ENCODE measurements around the gene SRPX.

Gene SRPX

GRCh38 chrX:38240541-38240940, 19.9 kb upstream of the SRPX start:
- no peak overlapping the region for H4K8ac ChIP-seq (ENCODE audit: low read depth, low read length)
- no peak overlapping the region for H2BK12ac ChIP-seq (ENCODE audit: low read length)
- peaks cover 0 to 3% (median 0%) of the 10 kb centered on the region in 3 experiments for H3K27me3 ChIP-seq (ENCODE audit: control insufficient read depth in 3 of 3, insufficient read depth in 3 of 3, low read depth in 1 of 3, low read length in 3 of 3)
- no peak overlapping the region for H4K91ac ChIP-seq (ENCODE audit: low read depth, low read length, poor library complexity)
- no peak overlapping the region for H3K4ac ChIP-seq (ENCODE audit: low read length)
- H2BK5ac ChIP-seq (ENCODE audit: low read length), result no peak overlapping the region
- WGBS, 2 donors (ENCODE audit: extremely low coverage in 2 of 2, insufficient read length in 2 of 2, insufficient replicate concordance in 1 of 2), result no CpG with 5 or more reads among the region's 2 CpGs
- no peak overlapping the region for H3K4me3 ChIP-seq (ENCODE audit: low read length in 2 of 2)
- H3K18ac ChIP-seq (ENCODE audit: low read length), result no peak overlapping the region
- H3K79me1 ChIP-seq (ENCODE audit: low read depth, low read length), result no peaks in the 10 kb centered on the region
- no peak overlapping the region for H3K9ac ChIP-seq (ENCODE audit: low read depth, low read length, poor library complexity)
- no peaks in the 10 kb centered on the region for H3K4me1 ChIP-seq (ENCODE audit: control insufficient read depth in 2 of 2, insufficient read depth in 1 of 2, low read depth in 1 of 2, low read length in 2 of 2)
- H2AFZ ChIP-seq (ENCODE audit: low read length), result no peak overlapping the region
- H3K14ac ChIP-seq (ENCODE audit: low read length), result no peak overlapping the region
- DNase-seq (ENCODE audit: low spot score), result no peak
- no peaks in the 10 kb centered on the region for H3K9me3 ChIP-seq (replicated peaks in 1 of 2; ENCODE audit: control insufficient read depth in 2 of 2, insufficient read depth in 1 of 2, low read depth in 1 of 2, low read length in 2 of 2)
- no peak overlapping the region for H3K23ac ChIP-seq (ENCODE audit: low read depth, low read length, poor library complexity)
- H3K36me3 ChIP-seq (replicated peaks in 1 of 2; ENCODE audit: control insufficient read depth in 2 of 2, insufficient read depth in 2 of 2, low read length in 2 of 2), result no peaks in the 10 kb centered on the region
- no peak overlapping the region for H3K4me2 ChIP-seq (ENCODE audit: insufficient read depth, low read length, poor library complexity, severe bottlenecking)
- H3K27ac ChIP-seq (replicated peaks; ENCODE audit: low read length), result no peak overlapping the region
- no peak overlapping the region for H2AK5ac ChIP-seq (ENCODE audit: low read depth, low read length)
- no peak overlapping the region for H2BK120ac ChIP-seq (ENCODE audit: low read depth, low read length)
- H2BK15ac ChIP-seq (ENCODE audit: low read length), result no peak overlapping the region

- Histone ChIP-seq H3K9me3 (replicated peaks in 1 of 2; ENCODE audit: control insufficient read depth in 2 of 2, insufficient read depth in 1 of 2, low read depth in 1 of 2, low read length in 2 of 2) (no peaks in the 10 kb centered on the region), H3K4me3 (ENCODE audit: low read length in 2 of 2) (no peak overlapping the region), H3K4ac (ENCODE audit: low read length) (no peak overlapping the region), H2BK5ac (ENCODE audit: low read length) (no peak overlapping the region), H3K27me3 (ENCODE audit: control insufficient read depth in 3 of 3, insufficient read depth in 3 of 3, low read depth in 1 of 3, low read length in 3 of 3) (peaks cover 0 to 8% (median 0%) of the 10 kb centered on the region in 3 experiments), H3K9ac (ENCODE audit: low read depth, low read length, poor library complexity) (no peak overlapping the region), H3K27ac (replicated peaks; ENCODE audit: low read length) (no peak overlapping the region), H3K79me1 (ENCODE audit: low read depth, low read length) (no peaks in the 10 kb centered on the region), H3K4me2 (ENCODE audit: insufficient read depth, low read length, poor library complexity, severe bottlenecking) (no peak overlapping the region), H2BK120ac (ENCODE audit: low read depth, low read length) (no peak overlapping the region), H3K23ac (ENCODE audit: low read depth, low read length, poor library complexity) (no peak overlapping the region), H3K4me1 (ENCODE audit: control insufficient read depth in 2 of 2, insufficient read depth in 1 of 2, low read depth in 1 of 2, low read length in 2 of 2) (peaks cover 0 to 2% of the 10 kb centered on the region in 2 donors), H4K91ac (ENCODE audit: low read depth, low read length, poor library complexity) (no peak overlapping the region), H3K14ac (ENCODE audit: low read length) (no peak overlapping the region), H2AFZ (ENCODE audit: low read length) (no peak overlapping the region), H2BK12ac (ENCODE audit: low read length) (no peak overlapping the region), H2AK5ac (ENCODE audit: low read depth, low read length) (no peak overlapping the region), H2BK15ac (ENCODE audit: low read length) (no peak overlapping the region), H3K18ac (ENCODE audit: low read length) (no peak overlapping the region), H3K36me3 (replicated peaks in 1 of 2; ENCODE audit: control insufficient read depth in 2 of 2, insufficient read depth in 2 of 2, low read length in 2 of 2) (no peaks in the 10 kb centered on the region), H4K8ac (ENCODE audit: low read depth, low read length) (no peak overlapping the region)
- no CpG with 5 or more reads among the region's 6 CpGs for WGBS, 2 donors (ENCODE audit: extremely low coverage in 2 of 2, insufficient read length in 2 of 2, insufficient replicate concordance in 1 of 2)
- DNase-seq (ENCODE audit: low spot score), result no peak
These were observed 16.4 kb upstream of the SRPX start for GRCh38 chrX:38236901-38237615.

GRCh38 chrX:38233891-38234667, 13.4 kb upstream of the SRPX start:
- Histone ChIP-seq H3K79me1 (ENCODE audit: low read depth, low read length) (no peaks in the 10 kb centered on the region), H3K27me3 (ENCODE audit: control insufficient read depth in 3 of 3, insufficient read depth in 3 of 3, low read depth in 1 of 3, low read length in 3 of 3) (peaks cover 0 to 6% (median 0%) of the 10 kb centered on the region in 3 experiments), H3K9me3 (replicated peaks in 1 of 2; ENCODE audit: control insufficient read depth in 2 of 2, insufficient read depth in 1 of 2, low read depth in 1 of 2, low read length in 2 of 2) (no peaks in the 10 kb centered on the region), H3K4me2 (ENCODE audit: insufficient read depth, low read length, poor library complexity, severe bottlenecking) (no peak overlapping the region), H3K14ac (ENCODE audit: low read length) (no peak overlapping the region), H2BK120ac (ENCODE audit: low read depth, low read length) (no peak overlapping the region), H2BK12ac (ENCODE audit: low read length) (no peak overlapping the region), H2AK5ac (ENCODE audit: low read depth, low read length) (no peak overlapping the region), H3K9ac (ENCODE audit: low read depth, low read length, poor library complexity) (no peak overlapping the region), H3K4me1 (ENCODE audit: control insufficient read depth in 2 of 2, insufficient read depth in 1 of 2, low read depth in 1 of 2, low read length in 2 of 2) (peaks cover 0 to 2% of the 10 kb centered on the region in 2 donors), H3K23ac (ENCODE audit: low read depth, low read length, poor library complexity) (no peak overlapping the region), H3K18ac (ENCODE audit: low read length) (no peak overlapping the region), H3K36me3 (replicated peaks in 1 of 2; ENCODE audit: control insufficient read depth in 2 of 2, insufficient read depth in 2 of 2, low read length in 2 of 2) (no peaks in the 10 kb centered on the region), H4K8ac (ENCODE audit: low read depth, low read length) (no peak overlapping the region), H3K4me3 (ENCODE audit: low read length in 2 of 2) (no peak overlapping the region), H2AFZ (ENCODE audit: low read length) (no peak overlapping the region), H3K27ac (replicated peaks; ENCODE audit: low read length) (no peak overlapping the region), H2BK15ac (ENCODE audit: low read length) (no peak overlapping the region), H3K4ac (ENCODE audit: low read length) (no peak overlapping the region), H2BK5ac (ENCODE audit: low read length) (no peak overlapping the region), H4K91ac (ENCODE audit: low read depth, low read length, poor library complexity) (no peak overlapping the region)
- no CpG with 5 or more reads among the region's 3 CpGs for WGBS, 2 donors (ENCODE audit: extremely low coverage in 2 of 2, insufficient read length in 2 of 2, insufficient replicate concordance in 1 of 2)
- DNase-seq (ENCODE audit: low spot score), result no peak

GRCh38 chrX:38232079-38232686, 11.5 kb upstream of the SRPX start:
- Histone ChIP-seq H4K91ac (ENCODE audit: low read depth, low read length, poor library complexity) (no peak overlapping the region), H3K4me3 (ENCODE audit: low read length in 2 of 2) (no peak overlapping the region), H2BK120ac (ENCODE audit: low read depth, low read length) (no peak overlapping the region), H3K18ac (ENCODE audit: low read length) (no peak overlapping the region), H3K27ac (replicated peaks; ENCODE audit: low read length) (no peak overlapping the region), H4K8ac (ENCODE audit: low read depth, low read length) (no peak overlapping the region), H3K9me3 (replicated peaks in 1 of 2; ENCODE audit: control insufficient read depth in 2 of 2, insufficient read depth in 1 of 2, low read depth in 1 of 2, low read length in 2 of 2) (no peaks in the 10 kb centered on the region), H2AFZ (ENCODE audit: low read length) (no peak overlapping the region), H3K4me2 (ENCODE audit: insufficient read depth, low read length, poor library complexity, severe bottlenecking) (no peak overlapping the region), H3K4me1 (ENCODE audit: control insufficient read depth in 2 of 2, insufficient read depth in 1 of 2, low read depth in 1 of 2, low read length in 2 of 2) (peaks cover 0 to 2% of the 10 kb centered on the region in 2 donors), H2BK12ac (ENCODE audit: low read length) (no peak overlapping the region), H3K23ac (ENCODE audit: low read depth, low read length, poor library complexity) (no peak overlapping the region), H2AK5ac (ENCODE audit: low read depth, low read length) (no peak overlapping the region), H2BK15ac (ENCODE audit: low read length) (no peak overlapping the region), H2BK5ac (ENCODE audit: low read length) (no peak overlapping the region), H3K36me3 (replicated peaks in 1 of 2; ENCODE audit: control insufficient read depth in 2 of 2, insufficient read depth in 2 of 2, low read length in 2 of 2) (no peaks in the 10 kb centered on the region), H3K14ac (ENCODE audit: low read length) (no peak overlapping the region), H3K4ac (ENCODE audit: low read length) (no peak overlapping the region), H3K9ac (ENCODE audit: low read depth, low read length, poor library complexity) (no peak overlapping the region), H3K79me1 (ENCODE audit: low read depth, low read length) (no peaks in the 10 kb centered on the region), H3K27me3 (ENCODE audit: control insufficient read depth in 3 of 3, insufficient read depth in 3 of 3, low read depth in 1 of 3, low read length in 3 of 3) (peaks cover 0 to 5% (median 0%) of the 10 kb centered on the region in 3 experiments)
- no peak for DNase-seq (ENCODE audit: low spot score)
- no CpG with 5 or more reads among the region's 3 CpGs for WGBS, 2 donors (ENCODE audit: extremely low coverage in 2 of 2, insufficient read length in 2 of 2, insufficient replicate concordance in 1 of 2)
